Measurements from ENCODE around the gene CIAPIN1. TPM values are rescaled to one million over a fixed set of nuclear protein-coding genes. Genes with fewer than 3 reads are reported as not detected.

Gene CIAPIN1
- polyA plus RNA-seq, 1 of the 3 experiments (the other 2 are of a cell fraction) = 43.6 TPM

DNA sequence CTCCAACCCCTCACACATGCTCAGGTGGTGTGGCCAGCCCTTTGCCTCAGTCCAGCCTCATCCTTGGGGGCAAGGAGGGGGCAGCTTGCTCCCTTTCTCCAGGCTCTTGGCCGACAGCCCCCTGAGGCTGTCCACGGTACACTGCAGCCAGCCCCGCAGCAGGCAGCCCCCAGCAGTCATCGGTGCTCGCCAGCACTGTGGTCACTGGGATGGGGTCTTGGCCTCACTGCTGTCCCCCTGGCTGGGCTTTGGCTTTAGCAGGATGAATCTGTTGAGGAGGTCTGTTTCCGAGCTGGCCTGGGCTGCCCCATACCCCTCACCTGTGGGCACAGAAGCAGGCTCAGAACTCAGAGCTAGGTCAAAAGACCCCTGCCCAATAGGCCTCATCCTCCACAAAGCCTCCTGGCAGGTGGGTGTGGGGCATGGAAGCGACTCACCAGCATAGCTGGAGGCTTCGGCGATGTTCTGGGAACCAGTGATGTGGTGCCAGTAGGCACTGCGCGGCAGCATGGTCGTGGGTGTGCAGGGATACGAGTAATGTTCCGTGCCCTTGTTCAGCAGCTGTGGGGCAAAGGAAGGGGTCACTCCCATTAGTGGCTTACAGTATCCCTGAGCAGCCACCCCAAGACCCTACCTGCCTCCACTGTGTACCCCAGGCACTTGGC, 26.1 kb upstream of the CIAPIN1 start:
- H4K20me1 ChIP-seq (ENCODE audit: insufficient read depth) = 0 out of 2 replicates have a peak, but pooled peaks cover 9% of the 10 kb centered on the region
- WGBS (ENCODE audit: low lambda C conversion rate) = 91% methylated on average over 4 of the region's 14 CpGs
- H3K9me3 ChIP-seq = no peaks in the 10 kb centered on the region
- no peak overlapping the region for H3K9ac ChIP-seq
- peak overlapping the region in 1 of 2 experiments; percentile 95; a peak in 2 of 4 replicates for H3K27ac ChIP-seq (ENCODE audit: low read depth in 2 of 2, low read length in 1 of 2)
- H3K27me3 ChIP-seq (ENCODE audit: insufficient read depth) = no peaks in the 10 kb centered on the region
- peaks cover 7% of the 10 kb centered on the region; the same call in 1 of the 2 replicates for H3K79me2 ChIP-seq (ENCODE audit: insufficient read depth)
- H3K4me2 ChIP-seq = no peak overlapping the region
- H3K36me3 ChIP-seq (replicated peaks in 1 of 2; ENCODE audit: control insufficient read depth in 1 of 2, insufficient read depth in 2 of 2, low read length in 1 of 2) = peaks cover 27 to 62% of the 10 kb centered on the region in 2 experiments
- H2AFZ ChIP-seq (ENCODE audit: low read depth) = no peak overlapping the region
- H3K9me2 ChIP-seq = no peaks in the 10 kb centered on the region
- H3K4me3 ChIP-seq (ENCODE audit: low read depth in 2 of 2, low read length in 1 of 2) = no peak overlapping the region
- ChIA-PET CTCF (interaction anchor here (0.9 to 21.0 kb wide), 6 partner anchors 9 to 54 kb away, joined by 3 to 354 read pairs (median 7); partner anchors contain the start of gene POLR2C), POLR2A (interaction anchor here (1.5 to 5.1 kb wide), 5 partner anchors 10 to 41 kb away, joined by 7 to 52 read pairs (median 10); partner anchors contain the start of genes CIAPIN1, COQ9, DOK4 and POLR2C)
- H3F3A ChIP-seq (replicated peaks; ENCODE audit: insufficient read depth) = peaks cover 4% of the 10 kb centered on the region
- H3K4me1 ChIP-seq (ENCODE audit: control insufficient read depth in 1 of 2, insufficient read depth in 2 of 2, low read depth in 1 of 2, low read length in 1 of 2) = peaks cover 0 to 86% of the 10 kb centered on the region in 2 experiments; a peak in 2 of 4 replicates
- TF ChIP-seq RCOR1 (IDR thresholded peaks at IDR 0.05; ENCODE audit: low read length) = no peak
- no peak for TF ChIP-seq FOXM1 (IDR thresholded peaks at IDR 0.05; ENCODE audit: low read depth)
- TF ChIP-seq, protein P1, sequence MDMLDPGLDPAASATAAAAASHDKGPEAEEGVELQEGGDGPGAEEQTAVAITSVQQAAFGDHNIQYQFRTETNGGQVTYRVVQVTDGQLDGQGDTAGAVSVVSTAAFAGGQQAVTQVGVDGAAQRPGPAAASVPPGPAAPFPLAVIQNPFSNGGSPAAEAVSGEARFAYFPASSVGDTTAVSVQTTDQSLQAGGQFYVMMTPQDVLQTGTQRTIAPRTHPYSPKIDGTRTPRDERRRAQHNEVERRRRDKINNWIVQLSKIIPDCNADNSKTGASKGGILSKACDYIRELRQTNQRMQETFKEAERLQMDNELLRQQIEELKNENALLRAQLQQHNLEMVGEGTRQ (IDR thresholded peaks at IDR 0.05; ENCODE audit: borderline replicate concordance, low read depth, low read length) = no peak
- no peak for TF ChIP-seq FOSL2 (IDR thresholded peaks at IDR 0.05; ENCODE audit: borderline replicate concordance, low read depth)
- no peak for TF ChIP-seq RFX5 (IDR thresholded peaks at IDR 0.05; ENCODE audit: low read length)
- no peak for TF ChIP-seq GABPA (IDR thresholded peaks at IDR 0.05; ENCODE audit: low read depth)
- no peak for TF ChIP-seq EZH2phosphoT487 (IDR thresholded peaks at IDR 0.05; ENCODE audit: borderline replicate concordance, low read depth)
- TF ChIP-seq FOXJ3 (CRISPR knock-in tag; IDR thresholded peaks at IDR 0.05) = no peak
- TF ChIP-seq MAX (IDR thresholded peaks at IDR 0.05; ENCODE audit: low read depth) = no peak
- TF ChIP-seq RAD21 (IDR thresholded peaks at IDR 0.05; ENCODE audit: low read length) = no peak
- TF ChIP-seq CHD2 (IDR thresholded peaks at IDR 0.05; ENCODE audit: low read length, partially characterized antibody) = no peak
- TF ChIP-seq POLR2AphosphoS5 (IDR thresholded peaks at IDR 0.05; ENCODE audit: low read depth, low read length) = no peak
- no peak for DNase-seq

DNA sequence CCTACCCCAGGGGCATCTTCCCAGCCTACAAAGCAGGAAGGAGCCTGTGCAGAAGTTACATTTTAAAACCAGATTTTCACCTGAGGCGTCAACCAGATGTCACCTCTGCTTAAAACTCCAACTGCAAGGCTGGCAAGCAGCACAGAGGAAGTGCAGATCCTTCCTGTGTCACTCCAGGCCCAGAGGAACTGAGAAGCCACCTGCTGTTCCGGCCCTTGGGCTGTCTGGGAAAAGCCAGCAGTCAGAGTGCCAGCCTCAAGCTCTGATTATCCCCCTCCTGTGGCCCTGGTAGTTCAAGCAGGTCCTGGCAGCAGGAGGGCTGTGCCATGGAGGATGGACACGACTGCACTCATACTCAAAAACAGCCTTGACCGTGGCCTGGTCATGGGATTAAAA, 25.5 kb upstream of the CIAPIN1 start:
- Histone ChIP-seq H3K79me2 (ENCODE audit: insufficient read depth) (peaks cover 7% of the 10 kb centered on the region; the same call in 1 of the 2 replicates), H3K36me3 (replicated peaks in 1 of 2; ENCODE audit: control insufficient read depth in 1 of 2, insufficient read depth in 2 of 2, low read length in 1 of 2) (peaks cover 33 to 69% of the 10 kb centered on the region in 2 experiments), H3K9ac (no peak overlapping the region), H3K9me2 (no peaks in the 10 kb centered on the region), H3K4me2 (no peak overlapping the region), H3K4me1 (ENCODE audit: control insufficient read depth in 1 of 2, insufficient read depth in 2 of 2, low read depth in 1 of 2, low read length in 1 of 2) (peaks cover 0 to 80% of the 10 kb centered on the region in 2 experiments; a peak in 2 of 4 replicates), H3K9me3 (no peaks in the 10 kb centered on the region), H3K27me3 (ENCODE audit: insufficient read depth) (no peaks in the 10 kb centered on the region), H3K27ac (ENCODE audit: low read depth in 2 of 2, low read length in 1 of 2) (peak overlapping the region in 1 of 2 experiments; percentile 95; a peak in 2 of 4 replicates), H3K4me3 (ENCODE audit: low read depth in 2 of 2, low read length in 1 of 2) (no peak overlapping the region), H2AFZ (ENCODE audit: low read depth) (no peak overlapping the region), H4K20me1 (ENCODE audit: insufficient read depth) (0 out of 2 replicates have a peak, but pooled peaks cover 9% of the 10 kb centered on the region), H3F3A (replicated peaks; ENCODE audit: insufficient read depth) (peaks cover 4% of the 10 kb centered on the region)
- peak; percentile 81 for DNase-seq
- no peak; the same call in 1 of the 2 replicates for TF ChIP-seq SIN3A (IDR thresholded peaks at IDR 0.05; ENCODE audit: borderline replicate concordance, low read depth, low read length)
- no peak for TF ChIP-seq MAX (IDR thresholded peaks at IDR 0.05; ENCODE audit: low read depth)
- TF ChIP-seq MEF2A (IDR thresholded peaks at IDR 0.05; ENCODE audit: borderline replicate concordance, low read depth) = no peak
- no peak for TF ChIP-seq FOXM1 (IDR thresholded peaks at IDR 0.05; ENCODE audit: low read depth)
- peak; percentile 28 for TF ChIP-seq RAD21 (IDR thresholded peaks at IDR 0.05; ENCODE audit: low read length)
- TF ChIP-seq GABPA (IDR thresholded peaks at IDR 0.05; ENCODE audit: low read depth) = no peak
- no peak for TF ChIP-seq JUND (IDR thresholded peaks at IDR 0.05)
- TF ChIP-seq GATA2 (CRISPR knock-in tag; IDR thresholded peaks at IDR 0.05) = peak; percentile 23; the same call in 1 of the 2 replicates
- no peak for TF ChIP-seq FOSL2 (IDR thresholded peaks at IDR 0.05; ENCODE audit: borderline replicate concordance, low read depth)
- TF ChIP-seq RCOR1 (IDR thresholded peaks at IDR 0.05; ENCODE audit: low read length) = peak; percentile 81
- peak; percentile 50 for TF ChIP-seq CHD2 (IDR thresholded peaks at IDR 0.05; ENCODE audit: low read length, partially characterized antibody)
- TF ChIP-seq EP300 (IDR thresholded peaks at IDR 0.05; ENCODE audit: borderline replicate concordance in 1 of 2, low read depth in 1 of 2, low read length in 1 of 2) = peak in 1 of 2 experiments; percentile 92; a peak in 2 of 4 replicates
- TF ChIP-seq, protein P2, sequence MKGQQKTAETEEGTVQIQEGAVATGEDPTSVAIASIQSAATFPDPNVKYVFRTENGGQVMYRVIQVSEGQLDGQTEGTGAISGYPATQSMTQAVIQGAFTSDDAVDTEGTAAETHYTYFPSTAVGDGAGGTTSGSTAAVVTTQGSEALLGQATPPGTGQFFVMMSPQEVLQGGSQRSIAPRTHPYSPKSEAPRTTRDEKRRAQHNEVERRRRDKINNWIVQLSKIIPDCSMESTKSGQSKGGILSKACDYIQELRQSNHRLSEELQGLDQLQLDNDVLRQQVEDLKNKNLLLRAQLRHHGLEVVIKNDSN (IDR thresholded peaks at IDR 0.05; ENCODE audit: borderline replicate concordance, low read depth) = no peak
- peak; percentile 92 for TF ChIP-seq FOXJ3 (CRISPR knock-in tag; IDR thresholded peaks at IDR 0.05)
- TF ChIP-seq MXI1 (IDR thresholded peaks at IDR 0.05; ENCODE audit: low read depth, low read length) = no peak
- TF ChIP-seq TEAD4 (IDR thresholded peaks at IDR 0.05; ENCODE audit: borderline replicate concordance, insufficient read depth) = no peak
- TF ChIP-seq SMC3 (IDR thresholded peaks at IDR 0.05; ENCODE audit: low read depth, low read length) = 0 out of 2 replicates have a peak, but pooled peaks have one; percentile 7
- TF ChIP-seq EZH2phosphoT487 (IDR thresholded peaks at IDR 0.05; ENCODE audit: borderline replicate concordance, low read depth) = no peak
- ChIA-PET CTCF (interaction anchor here (1.4 to 21.0 kb wide), 6 partner anchors 9 to 54 kb away, joined by 4 to 354 read pairs (median 9); partner anchors contain the start of gene POLR2C), POLR2A (interaction anchor here (1.0 to 5.1 kb wide), 8 partner anchors 9 to 55 kb away, joined by 3 to 52 read pairs (median 8); partner anchors contain the start of genes CIAPIN1, COQ9, DOK4 and POLR2C)
- WGBS (ENCODE audit: low lambda C conversion rate) = 74% methylated on average over 4 of the region's 4 CpGs
